Iris pigment epithelial cell (primary cell): ENCODE results near the gene WDR76.

Experiments
- DNase-seq: peaks from one replicate; pipeline ENCODE4 v3.0.0-alpha.2; 2011; ENCODE audit warnings: low read depth

WDR76 gene

DNA sequence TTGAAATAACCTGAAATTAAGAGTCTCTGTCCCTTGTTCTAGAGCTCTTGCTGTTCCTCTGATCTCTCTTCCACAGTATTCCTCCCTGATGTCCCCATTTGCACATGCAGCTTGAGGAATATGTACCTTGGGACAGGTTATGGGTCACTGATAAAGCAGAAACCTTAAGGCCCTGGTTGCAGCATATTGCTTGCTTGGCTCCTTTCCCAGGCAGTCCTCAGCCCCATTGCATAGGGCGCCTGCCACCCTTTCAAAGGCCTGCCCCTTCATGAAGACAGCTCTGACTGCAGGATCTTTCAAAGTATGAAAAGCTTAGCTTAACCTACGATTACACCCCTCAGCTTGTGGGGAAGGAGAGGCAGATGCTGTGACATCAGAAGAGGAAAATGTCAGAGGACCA, 51.6 kb downstream of the WDR76 start:
- no peak for DNase-seq

- no peak for DNase-seq
Observed at GRCh38 chr15:43879386-43880355, 52.9 kb downstream of the WDR76 start.

DNA sequence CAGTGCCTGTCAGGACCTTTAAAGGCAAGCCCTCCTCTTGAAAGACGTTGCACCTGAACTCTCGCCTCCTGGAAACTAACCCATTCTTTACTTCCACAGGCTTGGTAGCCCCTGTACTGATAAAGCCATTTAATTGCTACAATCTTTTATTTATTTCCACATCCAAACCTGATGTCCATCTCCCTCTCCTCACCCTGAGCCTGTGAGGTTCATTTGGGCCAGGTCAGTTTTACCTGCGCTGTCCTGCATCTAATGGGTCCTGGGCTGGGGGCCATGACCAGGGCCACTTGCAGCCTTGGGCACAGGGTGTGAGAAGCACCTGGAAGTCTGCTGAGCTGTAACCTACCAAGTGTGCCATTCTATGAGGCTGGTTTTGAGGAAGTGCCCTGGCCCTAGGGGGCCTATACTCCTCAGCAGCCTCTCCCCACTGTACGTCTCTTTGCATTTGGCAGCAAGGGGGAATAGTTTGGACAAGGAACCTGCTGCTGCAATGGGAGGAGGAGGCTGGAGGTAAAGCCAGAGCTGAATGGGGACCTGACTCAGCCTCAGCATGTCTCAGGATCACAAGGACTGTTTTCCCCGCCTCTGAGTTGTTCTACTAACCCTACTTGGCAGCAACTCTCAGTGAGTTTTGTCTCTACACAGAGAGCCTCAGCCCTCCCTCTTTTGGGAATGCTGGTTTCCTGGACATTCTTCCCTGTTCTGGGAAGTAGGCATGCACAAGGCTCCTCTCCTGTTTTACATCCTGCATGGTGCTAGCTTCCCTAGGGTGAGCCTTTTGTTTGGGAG, 53.8 kb downstream of the WDR76 start:
- peak; percentile 8 for DNase-seq

GRCh38 chr15:43881245-43881644, 54.4 kb downstream of the WDR76 start:
- no peak for DNase-seq

DNA sequence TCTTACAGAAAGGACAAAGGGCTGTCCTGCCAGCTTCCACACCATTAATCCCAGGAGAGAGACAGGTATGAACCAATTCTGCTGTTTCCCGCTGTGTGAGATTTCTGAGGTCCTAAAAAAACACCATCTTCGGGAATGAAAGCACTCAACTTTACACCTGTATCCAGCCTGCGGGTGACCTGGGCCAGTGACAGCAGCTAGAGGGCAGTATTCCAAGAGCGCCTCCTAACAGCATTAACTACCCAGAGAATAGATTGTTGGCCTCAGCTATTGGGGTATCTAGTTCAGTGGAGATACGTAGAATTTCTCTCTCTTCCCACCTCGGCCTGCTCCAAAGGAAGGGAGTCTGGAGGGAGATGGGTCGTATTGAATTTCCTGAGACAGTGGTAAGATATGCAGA, 55.1 kb downstream of the WDR76 start:
- DNase-seq = peak; percentile 6

- DNase-seq = no peak
Observed at GRCh38 chr15:43883571-43883970, 56.8 kb downstream of the WDR76 start.

DNA sequence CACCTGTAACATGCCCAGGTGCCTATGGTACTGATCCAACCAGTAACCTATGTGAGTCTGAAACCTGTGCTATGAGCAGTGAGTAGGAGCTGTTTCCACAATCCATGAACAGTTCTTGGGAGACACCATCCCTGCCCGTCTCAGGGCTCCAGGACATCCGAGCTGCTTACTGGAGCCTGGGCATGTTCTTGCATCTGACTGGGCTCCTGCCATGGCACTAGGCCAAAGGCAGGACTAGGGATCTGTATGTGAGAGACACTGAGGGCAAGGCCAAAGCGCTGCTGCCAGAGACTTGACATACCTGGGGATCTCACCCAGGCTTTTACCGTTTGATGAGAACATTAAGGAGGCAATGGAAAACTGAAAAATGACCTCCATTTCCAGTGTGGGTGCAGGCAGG, 59.8 kb downstream of the WDR76 start:
- DNase-seq = no peak

DNA sequence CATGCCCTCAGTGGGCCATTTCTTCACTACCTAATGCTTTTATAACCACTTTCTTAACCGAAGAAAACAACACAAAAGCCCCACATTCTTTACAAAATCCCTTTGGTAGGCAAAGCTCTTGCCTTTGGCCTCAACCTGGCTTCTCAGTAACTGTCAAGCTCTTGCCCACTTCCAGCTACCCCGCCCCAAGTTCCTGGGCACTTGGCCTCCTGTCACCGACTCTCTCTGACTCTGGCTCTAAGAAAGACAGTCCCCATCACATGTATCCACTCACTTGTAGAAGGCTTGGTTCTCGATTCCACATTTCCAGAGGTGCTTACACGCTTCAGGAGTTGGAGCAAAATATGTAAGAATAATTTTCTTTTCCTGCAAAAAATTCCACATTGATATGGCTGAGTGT, 61.1 kb downstream of the WDR76 start:
- peak; percentile 11 for DNase-seq

GRCh38 chr15:43889042-43889441, 62.2 kb downstream of the WDR76 start:
- DNase-seq = no peak

DNA sequence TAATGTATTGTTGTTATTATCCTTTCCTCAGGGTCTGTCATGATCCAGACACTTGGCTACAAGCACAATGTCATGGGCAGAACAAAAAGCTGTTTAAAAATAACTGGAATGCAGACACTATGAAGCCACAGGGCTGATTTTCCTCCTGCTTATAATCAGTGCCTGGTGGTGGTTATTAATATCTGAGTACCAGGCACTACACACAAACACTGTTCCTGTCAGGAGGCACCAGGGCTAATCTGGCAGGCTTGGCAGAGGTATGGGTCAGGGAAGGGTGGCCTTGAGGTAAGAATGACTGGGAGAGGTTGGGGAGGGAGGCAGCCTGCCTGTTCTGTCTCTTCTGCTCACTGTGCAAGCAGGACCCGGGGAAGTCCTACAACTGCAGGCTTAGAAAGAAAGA, 67.2 kb downstream of the WDR76 start:
- DNase-seq = no peak

GRCh38 chr15:43895586-43895985, 68.8 kb downstream of the WDR76 start:
- no peak for DNase-seq

GRCh38 chr15:43896543-43896942, 69.7 kb downstream of the WDR76 start:
- DNase-seq = no peak

GRCh38 chr15:43898891-43899290, 72.1 kb downstream of the WDR76 start:
- no peak for DNase-seq

- no peak for DNase-seq
Observed at GRCh38 chr15:43899928-43900327, 73.1 kb downstream of the WDR76 start.

- no peak for DNase-seq
Observed at GRCh38 chr15:43900996-43901395, 74.2 kb downstream of the WDR76 start.

DNA sequence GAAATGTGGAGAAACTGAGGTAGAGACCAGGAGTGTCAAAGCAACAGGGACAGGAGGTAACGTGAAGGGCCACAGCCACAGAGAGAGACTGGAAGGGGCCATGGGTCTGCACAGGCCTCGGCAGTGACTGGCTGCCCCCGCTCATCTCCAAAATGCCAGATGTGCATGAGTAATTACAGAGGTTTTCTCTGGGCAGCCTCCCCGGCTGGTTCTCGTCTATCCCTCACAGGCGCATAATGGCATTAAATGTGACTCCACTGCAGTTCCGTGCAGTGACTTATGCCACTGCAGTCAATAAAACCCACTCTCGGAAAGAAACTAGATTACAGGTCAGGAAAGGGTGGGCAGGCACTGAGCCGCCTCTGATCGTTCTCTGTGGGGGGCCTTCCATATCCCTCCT, 74.7 kb downstream of the WDR76 start:
- no peak for DNase-seq

- DNase-seq = peak; percentile 48
Observed at GRCh38 chr15:43903864-43904290, 77.1 kb downstream of the WDR76 start.

GRCh38 chr15:43905755-43906154, 79.0 kb downstream of the WDR76 start:
- DNase-seq = no peak

DNA sequence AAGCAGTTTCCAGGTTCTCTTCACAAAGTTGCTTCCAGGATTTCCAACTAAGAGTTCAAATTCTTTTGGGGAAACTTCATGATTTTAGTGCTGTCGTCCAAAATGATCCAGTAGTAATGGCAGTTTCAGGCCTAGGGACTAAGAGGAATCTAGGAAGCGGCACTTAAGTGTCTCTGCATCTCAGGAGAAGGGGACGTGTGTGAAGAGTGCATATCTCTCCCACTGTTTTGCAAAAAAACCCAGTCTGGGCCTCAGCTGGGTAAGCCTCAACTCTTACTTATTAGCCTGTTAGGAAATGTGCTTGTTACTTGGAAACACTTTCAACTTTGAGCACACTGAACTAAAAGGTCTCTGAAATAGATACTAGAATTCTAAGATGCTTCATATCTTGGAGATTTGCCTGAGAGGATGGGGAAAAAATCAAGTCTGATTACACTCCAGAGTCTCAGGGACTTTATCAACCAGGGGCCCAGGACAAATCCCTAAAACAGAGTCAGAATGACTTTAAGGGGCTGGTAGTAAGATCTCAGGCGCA, 81.8 kb downstream of the WDR76 start:
- DNase-seq = no peak

DNA sequence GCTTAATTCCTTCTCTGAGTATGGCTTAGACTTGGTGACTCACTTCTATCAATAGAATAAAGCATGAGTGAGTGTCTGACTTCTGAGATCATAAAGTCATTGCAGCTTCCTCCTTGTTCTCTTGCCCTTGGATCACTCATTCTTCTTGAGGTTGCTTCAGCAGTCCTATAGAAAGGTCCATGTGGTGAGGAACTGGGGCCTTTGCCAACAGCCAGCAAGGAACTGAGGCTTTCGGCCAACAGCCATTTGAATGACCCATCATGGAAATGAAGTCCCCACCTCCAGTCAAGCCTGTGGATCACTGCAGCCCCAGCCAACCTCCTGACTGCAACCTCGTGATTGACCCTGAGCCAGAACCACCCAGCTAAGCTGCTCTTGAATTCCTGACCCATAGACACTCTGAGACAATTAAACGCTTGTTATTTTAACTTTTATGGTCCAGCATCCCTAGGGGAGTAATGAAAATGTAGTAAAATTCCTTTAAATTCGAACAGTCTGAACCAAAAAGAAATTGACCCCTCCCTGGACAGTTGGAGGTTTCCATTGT, 84.5 kb downstream of the WDR76 start:
- DNase-seq = peak; percentile 91

GRCh38 chr15:43912208-43912607, 85.4 kb downstream of the WDR76 start:
- DNase-seq = no peak

- DNase-seq = peak; percentile 98
Observed at GRCh38 chr15:43913026-43913780, 86.4 kb downstream of the WDR76 start.
